ENCODE data around the gene MYO1H. TPM values are rescaled to one million over a fixed set of nuclear protein-coding genes. Genes with fewer than 3 reads are reported as not detected.

MYO1H gene
- total and polyA plus RNA-seq, 2 experiments from 2014 or later = not detected

DNA sequence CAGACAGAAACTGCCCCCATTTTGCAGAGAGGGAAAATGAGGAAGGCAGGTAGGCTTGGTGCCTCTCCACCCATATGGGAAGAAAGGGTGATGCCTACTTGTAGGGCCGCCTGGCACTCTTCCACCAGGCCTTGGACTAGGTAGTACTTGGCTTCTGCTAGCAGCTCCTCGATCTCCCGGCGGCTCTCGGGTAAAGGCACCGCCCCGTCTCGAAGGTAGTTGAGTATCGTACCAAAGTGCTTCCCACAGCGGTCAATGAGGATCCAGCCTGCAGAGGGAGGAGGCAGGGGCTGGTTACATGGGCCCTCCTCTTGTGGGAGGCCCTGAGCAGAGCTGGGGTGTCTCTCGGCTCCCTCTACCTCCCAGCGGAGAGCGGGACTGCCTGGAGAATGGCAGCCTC is 112.8 kb downstream of the MYO1H start:
- Mint-ChIP-seq H3K36me3 (ENCODE audit: low read depth) (peaks cover 36% of the 10 kb centered on the region), H3K27ac (peak overlapping the region; percentile 74), H3K4me3 (no peak overlapping the region), H3K4me1 (peaks cover 85% of the 10 kb centered on the region), H3K27me3 (ENCODE audit: insufficient read depth, low read depth, poor library complexity) (peaks cover 13% of the 10 kb centered on the region), H3K9me3 (no peaks in the 10 kb centered on the region)
- Histone ChIP-seq H3K4me2 (peak overlapping the region; percentile 50; the same call in 1 of the 2 replicates), H3K4me3 (no peak overlapping the region), H2AFZ (no peak overlapping the region), H3K27me3 (ENCODE audit: insufficient read depth) (no peaks in the 10 kb centered on the region), H3K4me1 (ENCODE audit: insufficient read depth) (peaks cover 81% of the 10 kb centered on the region), H3K9me2 (ENCODE audit: insufficient read depth) (no peaks in the 10 kb centered on the region), H3K27ac (ENCODE audit: low read depth) (peak overlapping the region; percentile 89), H3K79me2 (replicated peaks; ENCODE audit: insufficient read depth) (peaks cover 81% of the 10 kb centered on the region), H4K20me1 (replicated peaks; ENCODE audit: insufficient read depth) (peaks cover 6% of the 10 kb centered on the region; the same call in 1 of the 2 replicates), H3K36me3 (ENCODE audit: insufficient read depth) (peaks cover 19% of the 10 kb centered on the region), H3F3A (replicated peaks; ENCODE audit: low read depth) (peaks cover 11% of the 10 kb centered on the region; the same call in 1 of the 2 replicates)
- no peak for ATAC-seq
- TF ChIP-seq CREB1 (CRISPR knock-in tag; IDR thresholded peaks at IDR 0.05; ENCODE audit: low read depth) (no peak), NANOG (IDR thresholded peaks at IDR 0.05; ENCODE audit: borderline replicate concordance) (no peak), EZH2 (IDR thresholded peaks at IDR 0.05; ENCODE audit: low read depth, unreplicated experiment) (no peak), POLR2AphosphoS5 (IDR thresholded peaks at IDR 0.05; ENCODE audit: low read depth) (no peak), EZH2phosphoT487 (IDR thresholded peaks at IDR 0.05; ENCODE audit: unreplicated experiment) (no peak), JUNB (IDR thresholded peaks at IDR 0.05; ENCODE audit: unreplicated experiment) (no peak), STAT1 (IDR thresholded peaks at IDR 0.05; ENCODE audit: unreplicated experiment) (no peak), ZNF114 (CRISPR knock-in tag; IDR thresholded peaks at IDR 0.05) (no peak), ZNF331 (CRISPR knock-in tag; IDR thresholded peaks at IDR 0.05; ENCODE audit: low read depth) (no peak)
- TF ChIP-seq, protein P1, sequence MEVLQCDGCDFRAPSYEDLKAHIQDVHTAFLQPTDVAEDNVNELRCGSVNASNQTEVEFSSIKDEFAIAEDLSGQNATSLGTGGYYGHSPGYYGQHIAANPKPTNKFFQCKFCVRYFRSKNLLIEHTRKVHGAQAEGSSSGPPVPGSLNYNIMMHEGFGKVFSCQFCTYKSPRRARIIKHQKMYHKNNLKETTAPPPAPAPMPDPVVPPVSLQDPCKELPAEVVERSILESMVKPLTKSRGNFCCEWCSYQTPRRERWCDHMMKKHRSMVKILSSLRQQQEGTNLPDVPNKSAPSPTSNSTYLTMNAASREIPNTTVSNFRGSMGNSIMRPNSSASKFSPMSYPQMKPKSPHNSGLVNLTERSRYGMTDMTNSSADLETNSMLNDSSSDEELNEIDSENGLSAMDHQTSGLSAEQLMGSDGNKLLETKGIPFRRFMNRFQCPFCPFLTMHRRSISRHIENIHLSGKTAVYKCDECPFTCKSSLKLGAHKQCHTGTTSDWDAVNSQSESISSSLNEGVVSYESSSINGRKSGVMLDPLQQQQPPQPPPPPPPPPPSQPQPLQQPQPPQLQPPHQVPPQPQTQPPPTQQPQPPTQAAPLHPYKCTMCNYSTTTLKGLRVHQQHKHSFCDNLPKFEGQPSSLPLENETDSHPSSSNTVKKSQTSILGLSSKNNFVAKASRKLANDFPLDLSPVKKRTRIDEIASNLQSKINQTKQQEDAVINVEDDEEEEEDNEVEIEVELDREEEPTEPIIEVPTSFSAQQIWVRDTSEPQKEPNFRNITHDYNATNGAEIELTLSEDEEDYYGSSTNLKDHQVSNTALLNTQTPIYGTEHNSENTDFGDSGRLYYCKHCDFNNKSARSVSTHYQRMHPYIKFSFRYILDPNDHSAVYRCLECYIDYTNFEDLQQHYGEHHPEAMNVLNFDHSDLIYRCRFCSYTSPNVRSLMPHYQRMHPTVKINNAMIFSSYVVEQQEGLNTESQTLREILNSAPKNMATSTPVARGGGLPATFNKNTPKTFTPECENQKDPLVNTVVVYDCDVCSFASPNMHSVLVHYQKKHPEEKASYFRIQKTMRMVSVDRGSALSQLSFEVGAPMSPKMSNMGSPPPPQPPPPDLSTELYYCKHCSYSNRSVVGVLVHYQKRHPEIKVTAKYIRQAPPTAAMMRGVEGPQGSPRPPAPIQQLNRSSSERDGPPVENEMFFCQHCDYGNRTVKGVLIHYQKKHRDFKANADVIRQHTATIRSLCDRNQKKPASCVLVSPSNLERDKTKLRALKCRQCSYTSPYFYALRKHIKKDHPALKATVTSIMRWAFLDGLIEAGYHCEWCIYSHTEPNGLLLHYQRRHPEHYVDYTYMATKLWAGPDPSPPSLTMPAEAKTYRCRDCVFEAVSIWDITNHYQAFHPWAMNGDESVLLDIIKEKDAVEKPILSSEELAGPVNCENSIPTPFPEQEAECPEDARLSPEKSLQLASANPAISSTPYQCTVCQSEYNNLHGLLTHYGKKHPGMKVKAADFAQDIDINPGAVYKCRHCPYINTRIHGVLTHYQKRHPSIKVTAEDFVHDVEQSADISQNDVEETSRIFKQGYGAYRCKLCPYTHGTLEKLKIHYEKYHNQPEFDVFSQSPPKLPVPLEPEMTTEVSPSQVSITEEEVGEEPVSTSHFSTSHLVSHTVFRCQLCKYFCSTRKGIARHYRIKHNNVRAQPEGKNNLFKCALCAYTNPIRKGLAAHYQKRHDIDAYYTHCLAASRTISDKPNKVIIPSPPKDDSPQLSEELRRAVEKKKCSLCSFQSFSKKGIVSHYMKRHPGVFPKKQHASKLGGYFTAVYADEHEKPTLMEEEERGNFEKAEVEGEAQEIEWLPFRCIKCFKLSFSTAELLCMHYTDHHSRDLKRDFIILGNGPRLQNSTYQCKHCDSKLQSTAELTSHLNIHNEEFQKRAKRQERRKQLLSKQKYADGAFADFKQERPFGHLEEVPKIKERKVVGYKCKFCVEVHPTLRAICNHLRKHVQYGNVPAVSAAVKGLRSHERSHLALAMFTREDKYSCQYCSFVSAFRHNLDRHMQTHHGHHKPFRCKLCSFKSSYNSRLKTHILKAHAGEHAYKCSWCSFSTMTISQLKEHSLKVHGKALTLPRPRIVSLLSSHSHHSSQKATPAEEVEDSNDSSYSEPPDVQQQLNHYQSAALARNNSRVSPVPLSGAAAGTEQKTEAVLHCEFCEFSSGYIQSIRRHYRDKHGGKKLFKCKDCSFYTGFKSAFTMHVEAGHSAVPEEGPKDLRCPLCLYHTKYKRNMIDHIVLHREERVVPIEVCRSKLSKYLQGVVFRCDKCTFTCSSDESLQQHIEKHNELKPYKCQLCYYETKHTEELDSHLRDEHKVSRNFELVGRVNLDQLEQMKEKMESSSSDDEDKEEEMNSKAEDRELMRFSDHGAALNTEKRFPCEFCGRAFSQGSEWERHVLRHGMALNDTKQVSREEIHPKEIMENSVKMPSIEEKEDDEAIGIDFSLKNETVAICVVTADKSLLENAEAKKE (CRISPR knock-in tag; IDR thresholded peaks at IDR 0.05) = no peak
- TF ChIP-seq, protein P2, sequence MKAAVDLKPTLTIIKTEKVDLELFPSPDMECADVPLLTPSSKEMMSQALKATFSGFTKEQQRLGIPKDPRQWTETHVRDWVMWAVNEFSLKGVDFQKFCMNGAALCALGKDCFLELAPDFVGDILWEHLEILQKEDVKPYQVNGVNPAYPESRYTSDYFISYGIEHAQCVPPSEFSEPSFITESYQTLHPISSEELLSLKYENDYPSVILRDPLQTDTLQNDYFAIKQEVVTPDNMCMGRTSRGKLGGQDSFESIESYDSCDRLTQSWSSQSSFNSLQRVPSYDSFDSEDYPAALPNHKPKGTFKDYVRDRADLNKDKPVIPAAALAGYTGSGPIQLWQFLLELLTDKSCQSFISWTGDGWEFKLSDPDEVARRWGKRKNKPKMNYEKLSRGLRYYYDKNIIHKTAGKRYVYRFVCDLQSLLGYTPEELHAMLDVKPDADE (IDR thresholded peaks at IDR 0.05) = no peak
- TF ChIP-seq, protein P3, sequence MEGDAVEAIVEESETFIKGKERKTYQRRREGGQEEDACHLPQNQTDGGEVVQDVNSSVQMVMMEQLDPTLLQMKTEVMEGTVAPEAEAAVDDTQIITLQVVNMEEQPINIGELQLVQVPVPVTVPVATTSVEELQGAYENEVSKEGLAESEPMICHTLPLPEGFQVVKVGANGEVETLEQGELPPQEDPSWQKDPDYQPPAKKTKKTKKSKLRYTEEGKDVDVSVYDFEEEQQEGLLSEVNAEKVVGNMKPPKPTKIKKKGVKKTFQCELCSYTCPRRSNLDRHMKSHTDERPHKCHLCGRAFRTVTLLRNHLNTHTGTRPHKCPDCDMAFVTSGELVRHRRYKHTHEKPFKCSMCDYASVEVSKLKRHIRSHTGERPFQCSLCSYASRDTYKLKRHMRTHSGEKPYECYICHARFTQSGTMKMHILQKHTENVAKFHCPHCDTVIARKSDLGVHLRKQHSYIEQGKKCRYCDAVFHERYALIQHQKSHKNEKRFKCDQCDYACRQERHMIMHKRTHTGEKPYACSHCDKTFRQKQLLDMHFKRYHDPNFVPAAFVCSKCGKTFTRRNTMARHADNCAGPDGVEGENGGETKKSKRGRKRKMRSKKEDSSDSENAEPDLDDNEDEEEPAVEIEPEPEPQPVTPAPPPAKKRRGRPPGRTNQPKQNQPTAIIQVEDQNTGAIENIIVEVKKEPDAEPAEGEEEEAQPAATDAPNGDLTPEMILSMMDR (conservative IDR thresholded peaks at IDR 0.05; ENCODE audit: low read depth in 2 of 2) = no peak
- TF ChIP-seq, protein P4, sequence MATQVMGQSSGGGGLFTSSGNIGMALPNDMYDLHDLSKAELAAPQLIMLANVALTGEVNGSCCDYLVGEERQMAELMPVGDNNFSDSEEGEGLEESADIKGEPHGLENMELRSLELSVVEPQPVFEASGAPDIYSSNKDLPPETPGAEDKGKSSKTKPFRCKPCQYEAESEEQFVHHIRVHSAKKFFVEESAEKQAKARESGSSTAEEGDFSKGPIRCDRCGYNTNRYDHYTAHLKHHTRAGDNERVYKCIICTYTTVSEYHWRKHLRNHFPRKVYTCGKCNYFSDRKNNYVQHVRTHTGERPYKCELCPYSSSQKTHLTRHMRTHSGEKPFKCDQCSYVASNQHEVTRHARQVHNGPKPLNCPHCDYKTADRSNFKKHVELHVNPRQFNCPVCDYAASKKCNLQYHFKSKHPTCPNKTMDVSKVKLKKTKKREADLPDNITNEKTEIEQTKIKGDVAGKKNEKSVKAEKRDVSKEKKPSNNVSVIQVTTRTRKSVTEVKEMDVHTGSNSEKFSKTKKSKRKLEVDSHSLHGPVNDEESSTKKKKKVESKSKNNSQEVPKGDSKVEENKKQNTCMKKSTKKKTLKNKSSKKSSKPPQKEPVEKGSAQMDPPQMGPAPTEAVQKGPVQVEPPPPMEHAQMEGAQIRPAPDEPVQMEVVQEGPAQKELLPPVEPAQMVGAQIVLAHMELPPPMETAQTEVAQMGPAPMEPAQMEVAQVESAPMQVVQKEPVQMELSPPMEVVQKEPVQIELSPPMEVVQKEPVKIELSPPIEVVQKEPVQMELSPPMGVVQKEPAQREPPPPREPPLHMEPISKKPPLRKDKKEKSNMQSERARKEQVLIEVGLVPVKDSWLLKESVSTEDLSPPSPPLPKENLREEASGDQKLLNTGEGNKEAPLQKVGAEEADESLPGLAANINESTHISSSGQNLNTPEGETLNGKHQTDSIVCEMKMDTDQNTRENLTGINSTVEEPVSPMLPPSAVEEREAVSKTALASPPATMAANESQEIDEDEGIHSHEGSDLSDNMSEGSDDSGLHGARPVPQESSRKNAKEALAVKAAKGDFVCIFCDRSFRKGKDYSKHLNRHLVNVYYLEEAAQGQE (IDR thresholded peaks at IDR 0.05; ENCODE audit: unreplicated experiment) = no peak
- DNase-seq (ENCODE audit: low spot score) = no peak

Data from GM23338 (cell line).